Liver (tissue), 9 donors: ENCODE measurements around the gene PCDHGB6. TPM values are rescaled to one million over a fixed set of nuclear protein-coding genes. Genes with fewer than 3 reads are reported as not detected.
A peak's percentile ranks its signal among the peaks of the same experiment; 100 is the strongest.
"Not testable (repeated sequence)": the region's sequence is repeated elsewhere in the genome, so short reads cannot be mapped to it uniquely, and the experiment has no call there.

Experiments
- DNase-seq: peaks from one replicate; pipeline ENCODE4 v3.0.0-alpha.2; 2017; ENCODE audit warnings: low spot score
- H3K27ac ChIP-seq, 2 donors: one replicate each; pipeline ENCODE4 v1.7.0; 2013; ENCODE audit warnings: inconsistent platforms in 2 of 2, low read length in 2 of 2, control low read depth in 1 of 2, low read depth in 1 of 2, mild to moderate bottlenecking in 1 of 2
- H3K27me3 ChIP-seq, 4 donors: one replicate each; pipeline versions ENCODE4 v1.6.1 to v1.7.0; 2013; ENCODE audit warnings: low read length in 3 of 4, inconsistent platforms in 1 of 4, mild to moderate bottlenecking in 1 of 4, moderate library complexity in 1 of 4; ENCODE audit not compliant: control insufficient read depth in 4 of 4, insufficient read depth in 4 of 4
- H3K36me3 ChIP-seq, 4 donors: one replicate each; pipeline versions ENCODE4 v1.6.1 to v1.7.0; 2013; ENCODE audit warnings: low read length in 3 of 4, mild to moderate bottlenecking in 3 of 4, low read depth in 1 of 4, moderate library complexity in 1 of 4; ENCODE audit not compliant: control insufficient read depth in 4 of 4, insufficient read depth in 3 of 4
- H3K4me1 ChIP-seq, 4 donors: one replicate each; pipeline versions ENCODE4 v1.6.1 to v1.7.0; 2013; ENCODE audit warnings: low read length in 3 of 4, mild to moderate bottlenecking in 3 of 4, moderate library complexity in 1 of 4; ENCODE audit not compliant: control insufficient read depth in 4 of 4, insufficient read depth in 4 of 4
- H3K4me3 ChIP-seq, 3 donors: one replicate each; pipeline versions ENCODE4 v1.6.1 to v1.7.0; 2013; ENCODE audit warnings: low read length in 3 of 3, control low read depth in 1 of 3, low read depth in 1 of 3, mild to moderate bottlenecking in 1 of 3
- H3K9ac ChIP-seq, 2 donors: one replicate each; pipeline ENCODE4 v1.7.0; 2013; ENCODE audit warnings: low read length in 2 of 2, mild to moderate bottlenecking in 2 of 2, moderate library complexity in 2 of 2, control low read depth in 1 of 2, low read depth in 1 of 2
- H3K9me3 ChIP-seq, 4 donors: one replicate each; pipeline versions ENCODE4 v1.6.1 to v1.7.0; 2013; ENCODE audit warnings: low read length in 3 of 4; ENCODE audit not compliant: control insufficient read depth in 4 of 4
- ATF3 ChIP-seq: IDR thresholded peaks from 2 replicates; pipeline ENCODE4 v1.6.1; 2016; ENCODE audit warnings: antibody characterized with exemption
- CTCF ChIP-seq: fragments of 150-350 bp; IDR thresholded peaks from 2 replicates; pipeline ENCODE4 v1.5.1; 2017; ENCODE audit warnings: improper control_type of control experiment, low read depth, low read length; ENCODE audit not compliant: missing input control
- FOXA2 ChIP-seq: IDR thresholded peaks from 2 replicates; pipeline ENCODE4 v1.6.1; 2016; ENCODE audit warnings: antibody characterized with exemption
- GABPA ChIP-seq, 2 donors: IDR thresholded peaks in 1 of 2; conservative IDR thresholded peaks in 1 of 2; 2 replicates each; pipeline ENCODE4 v1.6.1; 2016; ENCODE audit warnings: antibody characterized with exemption in 2 of 2, mild to moderate bottlenecking in 1 of 2, moderate library complexity in 1 of 2
- HNF4A ChIP-seq, 2 donors: conservative IDR thresholded peaks; 2 replicates each; pipeline ENCODE4 v1.6.1; 2016; ENCODE audit warnings: antibody characterized with exemption in 2 of 2, mild to moderate bottlenecking in 2 of 2
- HNF4G ChIP-seq: IDR thresholded peaks from 2 replicates; pipeline ENCODE4 v1.6.1; 2016; ENCODE audit warnings: antibody characterized with exemption
- JUND ChIP-seq, 2 donors: IDR thresholded peaks; 2 replicates each; pipeline ENCODE4 v1.6.1; 2016; ENCODE audit warnings: antibody characterized with exemption in 2 of 2
- MAX ChIP-seq: IDR thresholded peaks from 2 replicates; pipeline ENCODE4 v1.6.1; 2016; ENCODE audit warnings: antibody characterized with exemption
- NR2F2 ChIP-seq: IDR thresholded peaks from 2 replicates; pipeline ENCODE4 v1.6.1; 2016; ENCODE audit warnings: antibody characterized with exemption
- RAD21 ChIP-seq, 2 donors: IDR thresholded peaks; 2 replicates each; pipeline ENCODE4 v1.6.1; 2016; ENCODE audit warnings: antibody characterized with exemption in 2 of 2, mild to moderate bottlenecking in 2 of 2
- REST ChIP-seq: IDR thresholded peaks from 2 replicates; pipeline ENCODE4 v1.6.1; 2016; ENCODE audit warnings: antibody characterized with exemption, mild to moderate bottlenecking
- YY1 ChIP-seq: IDR thresholded peaks from 2 replicates; pipeline ENCODE4 v1.6.1; 2016; ENCODE audit warnings: antibody characterized with exemption, mild to moderate bottlenecking
- ZBTB33 ChIP-seq: IDR thresholded peaks from 2 replicates; pipeline ENCODE4 v1.6.1; 2016; ENCODE audit warnings: antibody characterized with exemption
- WGBS: extraction: QIAGEN DNeasy Blood & Tissue Kit; methylation state at CpG from one replicate; pipeline ENCODE4 v1.1.7; 2013; 5-methylcytosine and 5-hydroxymethylcytosine counted together
- polyA plus RNA-seq, 2 donors: library from polyadenylated mRNA; stranded (reverse) in 1 of 2; unstranded in 1 of 2; fragments of 200-250 nt in 1 of 2; fragments of >200 nt in 1 of 2; fragmentation: Nextera tagmentation in 1 of 2; extraction: Ambion mirVana in 1 of 2; gene quantifications; one replicate each; pipeline versions ENCODE4 v1.2.1 to v1.2.3, GENCODE V29; 2013 to 2015
- total RNA-seq, 2 donors: library from RNA; depleted of rRNA; stranded (reverse); fragments of >200 nt; gene quantifications; one replicate each; pipeline ENCODE4 v1.2.3, GENCODE V29; 2014
- donor health status: healthy.
- donor health status: healthy.
- donor health status: healthy.
- donor health status: healthy.
- donor health status: healthy.

Gene PCDHGB6
- total and polyA plus RNA-seq, 4 donors: 0.53 to 2.8 (median 1.6) TPM

- peak; percentile 53 for DNase-seq
- H3K9me3 ChIP-seq: peaks cover 41 to 77% (median 52%) of the 10 kb centered on the region in 4 donors
- WGBS: 12% methylated on average over 47 of the region's 47 CpGs
- H3K9ac ChIP-seq, H3K36me3 ChIP-seq, H3K27me3 ChIP-seq, H3K4me1 ChIP-seq, H3K27ac ChIP-seq: not testable (repeated sequence)
- TF ChIP-seq RAD21 (IDR thresholded peaks at IDR 0.05) (peak; percentile 73 to 80), CTCF (peak; percentile 64)
- peak within 1 kb of the TSS; percentile 32 to 67 (median 48) for H3K4me3 ChIP-seq
Measured at GRCh38 chr5:141417494-141418172, 9.8 kb downstream of the PCDHGB6 start, which contains the start of gene PCDHGB7. Gene PCDHGB7, plus strand, starts transcription at chr5:141417677. Its CDS starts 183 bp downstream, at chr5:141417860.

- no peak overlapping the region for H3K27ac ChIP-seq
- H3K9ac ChIP-seq: no peak overlapping the region
- H3K4me1 ChIP-seq: no peaks in the 10 kb centered on the region
- H3K4me3 ChIP-seq: peak overlapping the region in 2 of 3 donors; percentile 23 to 59
- DNase-seq: no peak
- WGBS: 35% methylated on average over 74 of the region's 74 CpGs
- H3K27me3 ChIP-seq: peaks cover 0 to 5% (median 0%) of the 10 kb centered on the region in 4 donors
- H3K9me3 ChIP-seq: peaks cover 47 to 75% (median 58%) of the 10 kb centered on the region in 4 donors
- no peaks in the 10 kb centered on the region for H3K36me3 ChIP-seq
- no peak for TF ChIP-seq MAX
- no peak for TF ChIP-seq NR2F2
- no peak for TF ChIP-seq YY1
- no peak for TF ChIP-seq HNF4A (conservative IDR thresholded peaks at IDR 0.05)
- TF ChIP-seq HNF4G: no peak
Measured at GRCh38 chr5:141419074-141419880, 11.5 kb downstream of the PCDHGB6 start.

GRCh38 chr5:141420855-141421488 is 13.2 kb downstream of the PCDHGB6 start, which contains the start of gene PCDHGA11:
Gene PCDHGA11, plus strand, starts transcription at chr5:141421051. Its CDS starts 177 bp downstream, at chr5:141421228.
- Histone ChIP-seq H3K27ac (no peak within 1 kb of the TSS), H3K4me1 (no peaks in the 10 kb centered on the region), H3K36me3 (no peaks in the 10 kb centered on the region), H3K4me3 (peak within 1 kb of the TSS; percentile 25 to 65 (median 59)), H3K9me3 (peaks cover 52 to 81% (median 59%) of the 10 kb centered on the region in 4 donors), H3K27me3 (peaks cover 0 to 5% (median 0%) of the 10 kb centered on the region in 4 donors), H3K9ac (no peak within 1 kb of the TSS)
- DNase-seq: no peak
- WGBS: 18% methylated on average over 42 of the region's 42 CpGs
- TF ChIP-seq GABPA (IDR thresholded peaks at IDR 0.05 in 1 of 2, conservative IDR thresholded peaks at IDR 0.05 in 1 of 2) (no peak), JUND (IDR thresholded peaks at IDR 0.05) (no peak), NR2F2 (no peak), REST (no peak), ZBTB33 (no peak), ATF3 (no peak), MAX (no peak), FOXA2 (no peak), HNF4G (no peak), HNF4A (conservative IDR thresholded peaks at IDR 0.05) (no peak)
